ENCODE data around the gene MGRN1.

GRCh38 chr16:4686497-4687210 is 62.0 kb downstream of the MGRN1 start:
- no peak for TF ChIP-seq FOXM1 (IDR thresholded peaks at IDR 0.05; ENCODE audit: borderline replicate concordance, low read depth)
- TF ChIP-seq ZBTB7A (IDR thresholded peaks at IDR 0.05; ENCODE audit: low read depth) = no peak
- TF ChIP-seq, protein P1, sequence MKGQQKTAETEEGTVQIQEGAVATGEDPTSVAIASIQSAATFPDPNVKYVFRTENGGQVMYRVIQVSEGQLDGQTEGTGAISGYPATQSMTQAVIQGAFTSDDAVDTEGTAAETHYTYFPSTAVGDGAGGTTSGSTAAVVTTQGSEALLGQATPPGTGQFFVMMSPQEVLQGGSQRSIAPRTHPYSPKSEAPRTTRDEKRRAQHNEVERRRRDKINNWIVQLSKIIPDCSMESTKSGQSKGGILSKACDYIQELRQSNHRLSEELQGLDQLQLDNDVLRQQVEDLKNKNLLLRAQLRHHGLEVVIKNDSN (IDR thresholded peaks at IDR 0.05) = no peak
- no peak for TF ChIP-seq TCF12 (IDR thresholded peaks at IDR 0.05; ENCODE audit: low read depth)
- no peak for TF ChIP-seq CEBPB (IDR thresholded peaks at IDR 0.05)
- TF ChIP-seq, protein P2, sequence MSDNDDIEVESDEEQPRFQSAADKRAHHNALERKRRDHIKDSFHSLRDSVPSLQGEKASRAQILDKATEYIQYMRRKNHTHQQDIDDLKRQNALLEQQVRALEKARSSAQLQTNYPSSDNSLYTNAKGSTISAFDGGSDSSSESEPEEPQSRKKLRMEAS (IDR thresholded peaks at IDR 0.05) = no peak
- TF ChIP-seq EP300 (IDR thresholded peaks at IDR 0.05; ENCODE audit: borderline replicate concordance) = no peak

Measured in Ishikawa (cell line).